BLaER1 treated with 17β-estradiol and CSF1 and Interleukin-3, amounts not matched to agents 10 nM and 100 nM (cell line): Measurements from ENCODE around the gene IL20.

Source experiments
- H3K27ac ChIP-seq, 11 experiments: shearing (Covaris generic); formaldehyde crosslinking; 2 replicates each; pipeline ENCODE4 v1.8.1; 2022
- H3K27me3 ChIP-seq, 11 experiments: shearing (Covaris generic); formaldehyde crosslinking; 2 replicates each; pipeline ENCODE4 v1.8.1; 2022
- H3K36me3 ChIP-seq, 11 experiments: shearing (Covaris generic); formaldehyde crosslinking; 2 replicates each; pipeline ENCODE4 v1.8.1; 2022
- H3K4me1 ChIP-seq, 10 experiments: shearing (Covaris generic); formaldehyde crosslinking; 2 replicates each; pipeline ENCODE4 v1.8.1; 2022
- H3K4me2 ChIP-seq, 11 experiments: shearing (Covaris generic); formaldehyde crosslinking; 2 replicates each; pipeline ENCODE4 v1.8.1; 2022
- H3K4me3 ChIP-seq, 10 experiments: shearing (Covaris generic); formaldehyde crosslinking; 2 replicates each; pipeline ENCODE4 v1.8.1; 2022
- H3K9ac ChIP-seq, 11 experiments: shearing (Covaris generic); formaldehyde crosslinking; 2 replicates each; pipeline ENCODE4 v1.8.1; 2022
- H3K9me3 ChIP-seq, 11 experiments: shearing (Covaris generic); formaldehyde crosslinking; replicated peaks in 1 of 11; 2 replicates each; pipeline ENCODE4 v1.8.1; 2022
- H4K20me1 ChIP-seq, 11 experiments: shearing (Covaris generic); formaldehyde crosslinking; 2 replicates each; pipeline ENCODE4 v1.8.1; 2022
- Cebpa-rat ChIP-seq, 11 experiments: shearing (Covaris generic); IDR thresholded peaks; 2 replicates each; pipeline ENCODE4 v1.8.1; 2022

Gene IL20

GRCh38 chr1:206864939-206865671 is at the start of gene IL20:
TSS of gene IL20 (plus strand) at chr1:206865623. CDS start at chr1:206865853, 230 bp downstream.
- TF ChIP-seq Cebpa-rat (IDR thresholded peaks at IDR 0.05), result no peak
- H3K36me3 ChIP-seq, result no peaks in the 10 kb centered on the region
- no peak within 1 kb of the TSS for H3K4me3 ChIP-seq
- H3K4me1 ChIP-seq, result peaks cover 0 to 7% (median 3%) of the 10 kb centered on the region in 10 experiments; a peak in 16 of 20 replicates
- H3K27me3 ChIP-seq, result no peaks in the 10 kb centered on the region
- no peaks in the 10 kb centered on the region for H4K20me1 ChIP-seq
- no peaks in the 10 kb centered on the region for H3K9me3 ChIP-seq
- no peak within 1 kb of the TSS for H3K9ac ChIP-seq
- H3K27ac ChIP-seq, result no peak within 1 kb of the TSS
- H3K4me2 ChIP-seq, result no peak within 1 kb of the TSS

GRCh38 chr1:206816390-206817287 is 48.8 kb upstream of the IL20 start:
- Histone ChIP-seq H3K36me3 (peaks cover 0 to 5% (median 0%) of the 10 kb centered on the region in 11 experiments; a peak in 2 of 22 replicates), H3K4me2 (peak overlapping the region in 8 of 11 experiments; percentile 1 to 37 (median 16); a peak in 8 of 22 replicates), H4K20me1 (no peaks in the 10 kb centered on the region), H3K27ac (no peak overlapping the region), H3K9ac (no peak overlapping the region), H3K4me1 (peaks cover 33 to 40% (median 37%) of the 10 kb centered on the region in 10 experiments), H3K27me3 (no peaks in the 10 kb centered on the region), H3K4me3 (no peak overlapping the region), H3K9me3 (peaks cover 16 to 23% (median 18%) of the 10 kb centered on the region in 11 experiments)
- TF ChIP-seq Cebpa-rat (IDR thresholded peaks at IDR 0.05), result no peak

GRCh38 chr1:206821493-206821892 is 43.9 kb upstream of the IL20 start:
- Histone ChIP-seq H3K4me1 (peaks cover 34 to 43% (median 37%) of the 10 kb centered on the region in 10 experiments), H3K4me3 (no peak overlapping the region), H3K9me3 (no peaks in the 10 kb centered on the region), H3K4me2 (no peak overlapping the region), H3K27me3 (no peaks in the 10 kb centered on the region), H3K27ac (no peak overlapping the region), H3K36me3 (no peaks in the 10 kb centered on the region), H4K20me1 (no peaks in the 10 kb centered on the region), H3K9ac (no peak overlapping the region)
- no peak for TF ChIP-seq Cebpa-rat (IDR thresholded peaks at IDR 0.05)

- Histone ChIP-seq H3K27ac (peak overlapping the region in 9 of 11 experiments; percentile 14 to 74 (median 62); a peak in 17 of 22 replicates), H3K4me3 (peak overlapping the region in 1 of 10 experiments; percentile 36; a peak in 2 of 20 replicates), H3K9ac (peak overlapping the region in 4 of 11 experiments; percentile 7 to 22 (median 14); a peak in 3 of 22 replicates), H3K9me3 (no peaks in the 10 kb centered on the region), H3K27me3 (no peaks in the 10 kb centered on the region), H3K36me3 (no peaks in the 10 kb centered on the region), H3K4me1 (peaks cover 39 to 52% (median 45%) of the 10 kb centered on the region in 10 experiments), H4K20me1 (no peaks in the 10 kb centered on the region), H3K4me2 (peak overlapping the region; percentile 66 to 90 (median 79))
- no peak for TF ChIP-seq Cebpa-rat (IDR thresholded peaks at IDR 0.05)
Measured at GRCh38 chr1:206823727-206824126, 41.7 kb upstream of the IL20 start.

- peak overlapping the region in 8 of 11 experiments; percentile 14 to 74 (median 66); a peak in 16 of 22 replicates for H3K27ac ChIP-seq
- H3K4me3 ChIP-seq, result peak overlapping the region in 1 of 10 experiments; percentile 36; a peak in 1 of 20 replicates
- H3K27me3 ChIP-seq, result no peaks in the 10 kb centered on the region
- H3K9ac ChIP-seq, result peak overlapping the region in 3 of 11 experiments; percentile 10 to 22 (median 17); a peak in 3 of 22 replicates
- no peak for TF ChIP-seq Cebpa-rat (IDR thresholded peaks at IDR 0.05)
- no peaks in the 10 kb centered on the region for H4K20me1 ChIP-seq
- peaks cover 45 to 58% (median 51%) of the 10 kb centered on the region in 10 experiments for H3K4me1 ChIP-seq
- peak overlapping the region; percentile 66 to 90 (median 79) for H3K4me2 ChIP-seq
- H3K36me3 ChIP-seq, result no peaks in the 10 kb centered on the region
- no peaks in the 10 kb centered on the region for H3K9me3 ChIP-seq
Measured at GRCh38 chr1:206824331-206824730, 41.1 kb upstream of the IL20 start.

- no peak for TF ChIP-seq Cebpa-rat (IDR thresholded peaks at IDR 0.05)
- H4K20me1 ChIP-seq, result no peaks in the 10 kb centered on the region
- peak overlapping the region; percentile 18 to 74 (median 48); a peak in 20 of 22 replicates for H3K4me2 ChIP-seq
- no peaks in the 10 kb centered on the region for H3K9me3 ChIP-seq
- H3K4me1 ChIP-seq, result peaks cover 53 to 73% (median 68%) of the 10 kb centered on the region in 10 experiments
- H3K9ac ChIP-seq, result no peak overlapping the region
- no peaks in the 10 kb centered on the region for H3K36me3 ChIP-seq
- no peaks in the 10 kb centered on the region for H3K27me3 ChIP-seq
- no peak overlapping the region for H3K4me3 ChIP-seq
- H3K27ac ChIP-seq, result peak overlapping the region in 1 of 11 experiments; percentile 14; a peak in 1 of 22 replicates
Measured at GRCh38 chr1:206826394-206826793, 39.0 kb upstream of the IL20 start.

- H3K9me3 ChIP-seq, result no peaks in the 10 kb centered on the region
- no peak overlapping the region for H3K4me3 ChIP-seq
- H3K27ac ChIP-seq, result no peak overlapping the region
- TF ChIP-seq Cebpa-rat (IDR thresholded peaks at IDR 0.05), result no peak
- H3K27me3 ChIP-seq, result no peaks in the 10 kb centered on the region
- no peak overlapping the region for H3K9ac ChIP-seq
- peaks cover 0 to 3% (median 0%) of the 10 kb centered on the region in 11 experiments; a peak in 1 of 22 replicates for H4K20me1 ChIP-seq
- H3K4me2 ChIP-seq, result peak overlapping the region in 9 of 11 experiments; percentile 1 to 85 (median 76); a peak in 10 of 22 replicates
- peaks cover 70 to 89% (median 84%) of the 10 kb centered on the region in 10 experiments for H3K4me1 ChIP-seq
- no peaks in the 10 kb centered on the region for H3K36me3 ChIP-seq
Measured at GRCh38 chr1:206828061-206828460, 37.4 kb upstream of the IL20 start.

GRCh38 chr1:206828765-206829164 is 36.7 kb upstream of the IL20 start:
- peaks cover 0 to 3% (median 0%) of the 10 kb centered on the region in 11 experiments; a peak in 1 of 22 replicates for H4K20me1 ChIP-seq
- H3K27ac ChIP-seq, result peak overlapping the region in 2 of 11 experiments; percentile 57 to 61; a peak in 3 of 22 replicates
- peaks cover 71 to 91% (median 89%) of the 10 kb centered on the region in 10 experiments for H3K4me1 ChIP-seq
- no peaks in the 10 kb centered on the region for H3K36me3 ChIP-seq
- no peak overlapping the region for H3K4me3 ChIP-seq
- H3K9me3 ChIP-seq, result no peaks in the 10 kb centered on the region
- H3K27me3 ChIP-seq, result no peaks in the 10 kb centered on the region
- H3K4me2 ChIP-seq, result peak overlapping the region; percentile 49 to 92 (median 77)
- no peak for TF ChIP-seq Cebpa-rat (IDR thresholded peaks at IDR 0.05)
- H3K9ac ChIP-seq, result no peak overlapping the region
